GM18498 (cell line): ENCODE measurements around the gene UFSP2.
A peak's percentile ranks its signal among the peaks of the same experiment; 100 is the strongest.

Experiments
- ATAC-seq: cut with Tn5 transposase; IDR thresholded peaks from one replicate; pipeline ENCODE4 v1.9.1; 2021; ENCODE audit warnings: mild to moderate bottlenecking, moderate library complexity; ENCODE audit not compliant: unreplicated experiment

Gene UFSP2

DNA sequence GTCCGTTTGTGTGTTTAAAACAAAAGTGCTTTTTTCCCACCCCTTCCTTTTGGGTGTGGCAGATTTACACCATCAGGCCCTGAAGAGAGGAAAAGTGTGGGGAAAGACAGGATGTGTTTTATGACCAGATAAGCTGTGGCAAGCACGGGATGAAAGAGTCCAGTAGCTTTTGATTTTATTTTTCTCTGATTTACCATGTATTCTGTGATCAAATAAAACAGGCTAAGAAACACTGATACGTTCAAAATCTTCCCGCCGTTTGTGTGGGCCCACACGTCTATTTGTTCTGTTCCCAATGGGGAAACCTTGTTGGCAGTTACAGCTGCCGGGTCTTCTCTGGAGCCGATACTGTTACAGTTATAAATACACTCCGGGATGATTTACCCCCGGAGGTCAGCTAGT is 40.8 kb downstream of the UFSP2 start:
- ATAC-seq: no peak

DNA sequence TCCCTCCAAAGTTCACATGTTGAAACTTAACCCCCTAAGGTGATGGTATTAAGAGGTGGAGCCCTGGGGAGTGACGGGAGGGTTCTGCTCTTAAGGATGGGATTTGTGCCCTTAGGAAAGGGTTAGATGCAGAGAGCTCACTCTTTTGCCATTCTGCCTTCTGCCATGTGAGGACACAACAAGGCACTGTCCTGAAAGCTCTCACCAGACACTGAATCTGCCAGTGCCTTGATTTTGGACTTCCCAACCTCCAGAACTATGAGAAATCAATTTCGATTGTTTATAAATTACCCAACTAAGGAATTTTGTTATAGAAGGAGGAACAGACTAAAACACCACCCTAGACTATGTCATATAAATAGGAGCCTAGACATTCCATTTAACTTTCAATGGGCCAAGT is 41.7 kb downstream of the UFSP2 start:
- no peak for ATAC-seq

- no peak for ATAC-seq
Measured at GRCh38 chr4:185383451-185383850, 42.3 kb downstream of the UFSP2 start.

GRCh38 chr4:185382754-185383153 is 43.0 kb downstream of the UFSP2 start:
- no peak for ATAC-seq

- ATAC-seq: no peak
Measured at GRCh38 chr4:185381288-185382196, 44.2 kb downstream of the UFSP2 start.

- ATAC-seq: no peak
Measured at GRCh38 chr4:185380320-185380719, 45.4 kb downstream of the UFSP2 start.

- ATAC-seq: no peak
Measured at GRCh38 chr4:185379326-185380295, 46.2 kb downstream of the UFSP2 start.

DNA sequence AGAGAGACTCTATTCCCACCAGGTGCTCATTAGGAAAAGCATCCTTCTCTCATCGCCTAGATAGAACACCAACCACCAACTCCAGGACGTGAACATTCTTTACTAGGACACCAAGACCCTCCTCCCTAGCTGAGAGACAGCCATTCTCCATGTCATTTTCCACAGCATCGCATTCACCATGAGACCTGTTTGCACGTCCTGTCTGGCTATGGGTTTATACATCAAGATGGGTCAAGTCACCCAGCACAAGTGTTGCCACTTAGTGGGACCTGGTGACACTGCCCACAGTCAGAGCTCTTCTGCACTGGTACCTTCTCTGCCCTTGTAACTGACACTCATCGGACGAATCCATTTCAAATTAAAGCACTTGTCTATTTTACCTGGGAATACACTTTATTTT is 47.5 kb downstream of the UFSP2 start:
- ATAC-seq: no peak

DNA sequence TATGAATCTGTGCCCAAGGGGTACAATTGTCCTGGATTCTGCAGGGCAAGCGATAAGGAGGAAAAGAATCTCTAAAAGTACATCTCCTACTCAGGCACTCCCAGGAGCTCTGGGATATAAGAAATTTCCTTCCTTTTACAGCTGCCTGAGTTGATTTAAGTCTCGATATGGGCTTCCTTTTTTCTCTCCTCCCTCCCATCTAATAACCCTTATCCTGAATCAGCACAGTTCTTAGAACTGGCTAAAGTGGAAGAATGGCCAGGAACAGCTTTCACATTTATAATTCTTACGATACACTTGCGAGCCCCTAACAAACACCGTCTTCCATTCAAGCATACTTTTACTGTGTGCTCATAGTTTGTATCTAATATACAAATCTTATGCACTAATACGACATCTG is 51.2 kb downstream of the UFSP2 start:
- ATAC-seq: no peak

- ATAC-seq: no peak
Measured at GRCh38 chr4:185374027-185374426, 51.7 kb downstream of the UFSP2 start.

- ATAC-seq: no peak
Measured at GRCh38 chr4:185371702-185372101, 54.1 kb downstream of the UFSP2 start.

GRCh38 chr4:185370268-185370949 is 55.4 kb downstream of the UFSP2 start:
- ATAC-seq: no peak

- ATAC-seq: no peak
Measured at GRCh38 chr4:185369731-185370130, 56.0 kb downstream of the UFSP2 start.

- ATAC-seq: no peak
Measured at GRCh38 chr4:185364886-185365285, 60.9 kb downstream of the UFSP2 start.

DNA sequence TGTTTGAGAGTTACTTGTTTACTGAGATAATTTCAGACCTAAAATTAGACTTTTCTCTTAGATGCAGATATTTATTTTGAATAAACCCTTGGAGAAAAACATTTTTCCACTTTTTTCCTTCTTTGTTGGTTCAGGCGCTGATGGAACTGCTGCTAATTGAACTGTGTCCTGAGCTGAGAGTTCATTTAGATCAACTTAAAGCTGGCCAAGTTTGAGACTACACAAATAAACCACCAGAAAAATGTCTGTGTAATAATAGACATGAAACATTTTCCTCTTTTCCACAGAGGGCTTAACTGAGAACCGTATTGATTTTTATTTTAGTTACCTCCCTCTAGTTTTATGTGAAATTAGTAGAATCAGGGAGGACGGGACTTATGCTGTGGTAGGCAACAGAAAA is 62.5 kb downstream of the UFSP2 start:
- ATAC-seq: no peak

GRCh38 chr4:185362570-185362969 is 63.2 kb downstream of the UFSP2 start:
- ATAC-seq: peak; percentile 58

GRCh38 chr4:185361872-185362271 is 63.9 kb downstream of the UFSP2 start:
- ATAC-seq: no peak

- no peak for ATAC-seq
Measured at GRCh38 chr4:185359767-185360446, 65.9 kb downstream of the UFSP2 start.

DNA sequence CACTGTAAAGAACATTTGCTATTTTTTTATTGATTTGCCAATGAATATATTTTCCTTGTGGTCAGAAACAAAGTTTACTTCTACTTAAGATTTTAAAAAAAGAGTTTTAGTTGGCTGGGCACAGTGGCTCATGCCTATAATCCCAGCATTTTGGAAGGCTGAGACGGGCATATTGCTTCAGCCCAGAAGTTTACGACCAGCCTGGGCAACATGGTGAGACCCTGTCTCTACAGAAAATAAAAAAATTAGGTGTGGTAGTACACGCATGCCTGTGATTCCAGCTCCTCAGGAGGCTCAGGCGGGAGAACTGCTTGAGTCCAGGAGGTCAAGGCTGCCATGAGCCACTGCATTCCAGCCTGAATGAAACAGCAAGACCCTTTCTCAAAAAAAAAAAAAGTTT is 66.8 kb downstream of the UFSP2 start:
- no peak for ATAC-seq

GRCh38 chr4:185358514-185358913 is 67.2 kb downstream of the UFSP2 start:
- ATAC-seq: no peak
